SK-N-SH (cell line): ENCODE data around the gene UCKL1. TPM values are rescaled to one million over a fixed set of nuclear protein-coding genes. Genes with fewer than 3 reads are reported as not detected.

ENCODE experiments used
- CTCF ChIA-PET: fragments of 300-600, 350-600 bp; formaldehyde crosslinking; extraction: SDS; loops from one replicate; lab custom pipeline; 2021; lab: Yijun Ruan, JAX
- POLR2A ChIA-PET: fragments of 350-600 bp; sonication (Branson Sonifier 250); formaldehyde crosslinking; extraction: SDS; loops from one replicate; lab custom pipeline; 2020; ENCODE audit warnings: antibody characterized with exemption, inconsistent platforms; lab: Yijun Ruan, JAX
- DNase-seq: peaks from one replicate; pipeline ENCODE4 v3.0.0; 2012
- H2AFZ ChIP-seq: fragments of 200-600 bp; sonication (generic); 2 replicates; pipeline ENCODE4 v1.8.1; 2016; ENCODE audit warnings: antibody characterized with exemption, mild to moderate bottlenecking, low read depth
- H3F3A ChIP-seq: fragments of 200-600 bp; sonication (generic); replicated peaks from 2 replicates; pipeline ENCODE3; 2016; ENCODE audit warnings: antibody characterized with exemption, mild to moderate bottlenecking; ENCODE audit not compliant: insufficient read depth
- H3K27ac ChIP-seq, 2 experiments: fragments of 200-500 bp in 1 of 2; fragments of 200-600 bp in 1 of 2; sonication (Bioruptor generic) in 1 of 2; sonication (generic), shearing (Covaris generic) in 1 of 2; 2 replicates each; pipeline versions ENCODE4 v1.5.1 to v1.6.1; 2014 to 2016; ENCODE audit warnings: low read depth in 2 of 2, inconsistent platforms in 1 of 2, low read length in 1 of 2, mild to moderate bottlenecking in 1 of 2, mixed read lengths in 1 of 2
- H3K27me3 ChIP-seq: fragments of 200-600 bp; sonication (generic), shearing (Covaris generic); 2 replicates; pipeline ENCODE4 v1.6.1; 2016; ENCODE audit warnings: mixed run types; ENCODE audit not compliant: insufficient read depth
- H3K36me3 ChIP-seq, 2 experiments: fragments of 200-500 bp in 1 of 2; fragments of 200-600 bp in 1 of 2; sonication (Bioruptor generic) in 1 of 2; sonication (generic) in 1 of 2; replicated peaks in 1 of 2; 2 replicates each; pipeline versions ENCODE3 to v1.5.1; 2014 to 2016; ENCODE audit warnings: low read length in 1 of 2, mild to moderate bottlenecking in 1 of 2; ENCODE audit not compliant: insufficient read depth in 2 of 2, control insufficient read depth in 1 of 2
- H3K4me1 ChIP-seq, 2 experiments: fragments of 200-500 bp in 1 of 2; fragments of 200-600 bp in 1 of 2; sonication (Bioruptor generic) in 1 of 2; sonication (generic), shearing (Covaris generic) in 1 of 2; 2 replicates each; pipeline versions ENCODE4 v1.5.1 to v1.6.1; 2014 to 2016; ENCODE audit warnings: low read depth in 1 of 2, low read length in 1 of 2, mixed run types in 1 of 2; ENCODE audit not compliant: insufficient read depth in 2 of 2, control insufficient read depth in 1 of 2
- H3K4me2 ChIP-seq: fragments of 200-600 bp; sonication (generic), shearing (Covaris generic); 2 replicates; pipeline ENCODE4 v1.6.1; 2017; ENCODE audit warnings: mixed run types
- H3K4me3 ChIP-seq, 2 experiments: fragments of 200-500 bp in 1 of 2; fragments of 200-600 bp in 1 of 2; sonication (Bioruptor generic) in 1 of 2; sonication (generic), shearing (Covaris generic) in 1 of 2; 2 replicates each; pipeline versions ENCODE4 v1.5.1 to v1.8.1; 2014 to 2016; ENCODE audit warnings: low read depth in 2 of 2, inconsistent platforms in 1 of 2, low read length in 1 of 2, mild to moderate bottlenecking in 1 of 2, mixed read lengths in 1 of 2, moderate library complexity in 1 of 2
- H3K79me2 ChIP-seq: fragments of 200-600 bp; sonication (generic); 2 replicates; pipeline ENCODE4 v1.8.1; 2017; ENCODE audit warnings: mild to moderate bottlenecking; ENCODE audit not compliant: insufficient read depth
- H3K9ac ChIP-seq: fragments of 200-600 bp; sonication (generic); 2 replicates; pipeline ENCODE4 v1.6.1; 2017; ENCODE audit warnings: mixed run types
- H3K9me2 ChIP-seq: fragments of 200-600 bp; sonication (generic); 2 replicates; pipeline ENCODE4 v1.6.1; 2017; ENCODE audit warnings: mixed run types
- H3K9me3 ChIP-seq: fragments of 200-600 bp; sonication (generic); 2 replicates; pipeline ENCODE4 v1.6.1; 2017; ENCODE audit warnings: mixed run types, mild to moderate bottlenecking, moderate library complexity
- H4K20me1 ChIP-seq: fragments of 200-600 bp; sonication (generic); 2 replicates; pipeline ENCODE4 v1.6.1; 2017; ENCODE audit warnings: mild to moderate bottlenecking, mixed run types; ENCODE audit not compliant: insufficient read depth
- CHD2 ChIP-seq: fragments of 150-350 bp; IDR thresholded peaks from 2 replicates; pipeline ENCODE4 v1.6.1; 2018; ENCODE audit warnings: low read length; ENCODE audit not compliant: partially characterized antibody
- EZH2phosphoT487 ChIP-seq: fragments of 200-600 bp; sonication (generic); IDR thresholded peaks from 2 replicates; pipeline ENCODE4 v1.6.1; 2017; ENCODE audit warnings: low read depth, mixed run types, mild to moderate bottlenecking, antibody characterized with exemption, moderate library complexity, borderline replicate concordance
- FOXJ3 ChIP-seq: sonication (generic); formaldehyde crosslinking; IDR thresholded peaks from 2 replicates; pipeline ENCODE4 v1.5.1; 2020; ENCODE audit warnings: mild to moderate bottlenecking, missing genetic modification reagents
- GABPA ChIP-seq: IDR thresholded peaks from 2 replicates; pipeline ENCODE4 v1.4.0; 2012; ENCODE audit warnings: low read depth, mild to moderate bottlenecking
- MXI1 ChIP-seq: IDR thresholded peaks from 2 replicates; pipeline ENCODE4 v1.6.1; 2012; ENCODE audit warnings: mild to moderate bottlenecking, low read depth, low read length, improper control_type of control experiment
- NFIC ChIP-seq: IDR thresholded peaks from 2 replicates; pipeline ENCODE4 v1.4.0; 2012; ENCODE audit warnings: borderline replicate concordance
- NRF1 ChIP-seq: IDR thresholded peaks from 2 replicates; pipeline ENCODE4 v1.6.1; 2012; ENCODE audit warnings: low read depth, mild to moderate bottlenecking, low read length
- RFX5 ChIP-seq: IDR thresholded peaks from 2 replicates; pipeline ENCODE4 v1.6.1; 2012; ENCODE audit warnings: mild to moderate bottlenecking, improper control_type of control experiment, low read length
- YY1 ChIP-seq: IDR thresholded peaks from 2 replicates; pipeline ENCODE4 v1.4.0; 2012; ENCODE audit warnings: low read depth, mild to moderate bottlenecking
- WGBS: methylation state at CpG from one replicate; pipeline ENCODE4 v1.1.6; 2017; ENCODE audit warnings: low lambda C conversion rate; 5-methylcytosine and 5-hydroxymethylcytosine counted together
- polyA plus RNA-seq, 3 experiments: library from polyadenylated mRNA; depleted of rRNA; stranded (reverse); fragments of >200 nt; gene quantifications; 2 replicates each; pipeline ENCODE4 v1.2.3, GENCODE V29; 2012
- TF ChIP-seq, protein P1 (sequence below): fragments of 200-600 bp; sonication (generic); IDR thresholded peaks from 2 replicates; pipeline ENCODE4 v1.6.1; 2017; ENCODE audit warnings: antibody characterized with exemption, mild to moderate bottlenecking, moderate library complexity
- TF ChIP-seq, protein P2 (sequence below): fragments of 150-350 bp; IDR thresholded peaks from 2 replicates; pipeline ENCODE4 v1.6.1; 2016; ENCODE audit warnings: mild to moderate bottlenecking, low read depth, low read length

Gene UCKL1
- polyA plus RNA-seq, 1 of the 3 experiments (the other 2 are of a cell fraction), result 71.6 TPM

DNA sequence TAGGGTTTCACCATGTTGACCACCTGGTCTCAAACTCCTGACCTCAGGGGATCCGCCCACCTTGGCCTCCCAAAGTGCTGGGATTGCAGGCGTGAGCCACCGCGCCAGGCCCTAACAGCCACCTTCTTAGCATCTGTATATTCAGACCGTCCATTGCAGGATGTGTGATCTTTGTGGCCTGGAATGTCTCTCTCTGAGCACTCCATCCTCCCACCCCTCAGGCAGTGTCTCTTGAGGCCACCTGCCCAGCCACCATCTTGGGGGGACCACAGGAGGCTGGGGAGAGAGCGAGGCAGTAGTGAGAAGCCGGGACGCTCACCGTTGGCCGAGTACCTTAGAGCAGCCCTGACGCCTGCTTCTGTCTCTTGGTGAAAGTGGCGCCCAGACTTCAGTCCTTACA, 42.4 kb downstream of the UCKL1 start (continued):
- TF ChIP-seq, protein P1, sequence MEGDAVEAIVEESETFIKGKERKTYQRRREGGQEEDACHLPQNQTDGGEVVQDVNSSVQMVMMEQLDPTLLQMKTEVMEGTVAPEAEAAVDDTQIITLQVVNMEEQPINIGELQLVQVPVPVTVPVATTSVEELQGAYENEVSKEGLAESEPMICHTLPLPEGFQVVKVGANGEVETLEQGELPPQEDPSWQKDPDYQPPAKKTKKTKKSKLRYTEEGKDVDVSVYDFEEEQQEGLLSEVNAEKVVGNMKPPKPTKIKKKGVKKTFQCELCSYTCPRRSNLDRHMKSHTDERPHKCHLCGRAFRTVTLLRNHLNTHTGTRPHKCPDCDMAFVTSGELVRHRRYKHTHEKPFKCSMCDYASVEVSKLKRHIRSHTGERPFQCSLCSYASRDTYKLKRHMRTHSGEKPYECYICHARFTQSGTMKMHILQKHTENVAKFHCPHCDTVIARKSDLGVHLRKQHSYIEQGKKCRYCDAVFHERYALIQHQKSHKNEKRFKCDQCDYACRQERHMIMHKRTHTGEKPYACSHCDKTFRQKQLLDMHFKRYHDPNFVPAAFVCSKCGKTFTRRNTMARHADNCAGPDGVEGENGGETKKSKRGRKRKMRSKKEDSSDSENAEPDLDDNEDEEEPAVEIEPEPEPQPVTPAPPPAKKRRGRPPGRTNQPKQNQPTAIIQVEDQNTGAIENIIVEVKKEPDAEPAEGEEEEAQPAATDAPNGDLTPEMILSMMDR, result no peak
- TF ChIP-seq, all 33 proteins: peak for 0

DNA sequence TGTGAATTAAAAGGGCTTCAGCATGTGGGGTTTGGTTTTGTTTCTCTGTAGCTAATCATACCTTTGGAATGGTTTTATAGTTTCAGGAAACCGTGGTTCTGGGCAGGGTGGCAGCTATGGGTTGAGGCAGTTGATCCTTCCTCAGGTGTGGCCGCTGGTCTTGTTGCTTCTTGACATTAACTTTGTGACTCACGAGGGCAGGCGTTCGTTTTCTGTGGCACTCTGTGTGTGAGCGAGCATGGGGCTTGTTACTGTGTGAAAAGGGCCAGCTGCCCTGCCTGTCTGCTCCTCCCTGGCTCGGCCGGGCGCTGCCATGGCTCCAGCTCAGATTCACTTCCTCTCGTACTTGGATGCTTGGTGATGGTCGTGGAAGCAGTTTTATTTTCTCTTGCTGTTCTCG, 45.0 kb downstream of the UCKL1 start:
- Histone ChIP-seq H3K4me2 (no peak overlapping the region), H3K9me3 (no peaks in the 10 kb centered on the region), H3K79me2 (peaks cover 100% of the 10 kb centered on the region), H3K27ac (no peak overlapping the region), H3K4me3 (no peak overlapping the region), H2AFZ (no peak overlapping the region), H3K4me1 (peaks cover 0 to 6% of the 10 kb centered on the region in 2 experiments; a peak in 1 of 4 replicates), H3K36me3 (peaks cover 0 to 7% of the 10 kb centered on the region in 2 experiments), H3K9me2 (no peaks in the 10 kb centered on the region), H3K9ac (no peak overlapping the region), H4K20me1 (peaks cover 85% of the 10 kb centered on the region), H3K27me3 (no peaks in the 10 kb centered on the region), H3F3A (peaks cover 3% of the 10 kb centered on the region)
- ChIA-PET CTCF (interaction anchor here (0.7 to 2.1 kb wide), 3 partner anchors 10 to 292 kb away, joined by 3 to 6 read pairs (median 3); no protein-coding TSS in a partner anchor), POLR2A (interaction anchor here (0.7 kb wide), 1 partner anchor 20 kb away, joined by 8 read pairs; no protein-coding TSS in a partner anchor)
- TF ChIP-seq NRF1 (no peak), GABPA (no peak), RFX5 (no peak), YY1 (no peak)
- TF ChIP-seq, protein P2, sequence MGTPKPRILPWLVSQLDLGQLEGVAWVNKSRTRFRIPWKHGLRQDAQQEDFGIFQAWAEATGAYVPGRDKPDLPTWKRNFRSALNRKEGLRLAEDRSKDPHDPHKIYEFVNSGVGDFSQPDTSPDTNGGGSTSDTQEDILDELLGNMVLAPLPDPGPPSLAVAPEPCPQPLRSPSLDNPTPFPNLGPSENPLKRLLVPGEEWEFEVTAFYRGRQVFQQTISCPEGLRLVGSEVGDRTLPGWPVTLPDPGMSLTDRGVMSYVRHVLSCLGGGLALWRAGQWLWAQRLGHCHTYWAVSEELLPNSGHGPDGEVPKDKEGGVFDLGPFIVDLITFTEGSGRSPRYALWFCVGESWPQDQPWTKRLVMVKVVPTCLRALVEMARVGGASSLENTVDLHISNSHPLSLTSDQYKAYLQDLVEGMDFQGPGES, result no peak
- no peak for DNase-seq
- WGBS, result 93% methylated on average over 7 of the region's 12 CpGs

DNA sequence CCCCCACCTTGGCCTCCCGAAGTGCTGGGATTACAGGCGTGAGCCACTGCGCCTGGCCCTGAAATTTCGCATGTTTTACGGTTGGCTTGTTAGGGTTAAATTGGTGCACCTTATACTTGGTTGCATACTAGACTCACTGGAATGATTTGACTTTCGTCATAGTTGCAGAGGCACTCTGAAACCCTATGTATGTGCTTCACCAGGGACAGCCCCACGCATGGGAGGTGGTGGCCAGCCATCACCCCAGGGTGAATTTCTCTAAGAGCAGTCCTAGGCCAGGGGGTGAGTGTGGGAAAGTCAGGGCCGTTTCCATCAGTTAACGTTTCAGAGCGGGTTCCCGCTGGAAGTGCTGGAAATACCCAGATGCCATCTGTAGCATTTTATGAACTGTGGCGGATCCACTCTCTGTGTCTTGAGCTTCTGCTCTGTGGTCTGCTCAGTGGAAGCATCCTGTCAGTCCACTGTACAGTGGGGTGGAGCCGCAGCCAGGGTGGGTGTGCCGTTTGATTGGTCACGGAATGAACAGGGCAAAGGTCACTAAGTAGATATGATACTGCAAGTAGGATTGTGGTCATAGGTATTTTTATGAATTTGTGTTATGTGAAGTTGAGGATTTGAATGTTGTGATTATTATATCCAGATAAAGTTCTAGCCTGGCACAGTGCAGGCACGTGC, 48.1 kb downstream of the UCKL1 start:
- Histone ChIP-seq H3K4me3 (no peak overlapping the region), H3K4me2 (no peak overlapping the region), H4K20me1 (peaks cover 98% of the 10 kb centered on the region), H3K9me3 (no peaks in the 10 kb centered on the region), H3K27me3 (no peaks in the 10 kb centered on the region), H3K9me2 (no peaks in the 10 kb centered on the region), H3K79me2 (peaks cover 100% of the 10 kb centered on the region), H3K9ac (no peak overlapping the region), H2AFZ (no peak overlapping the region), H3F3A (peaks cover 3% of the 10 kb centered on the region), H3K36me3 (no peaks in the 10 kb centered on the region), H3K4me1 (peaks cover 0 to 6% of the 10 kb centered on the region in 2 experiments; a peak in 1 of 4 replicates), H3K27ac (no peak overlapping the region)
- CTCF ChIA-PET, result interaction anchor here (1.3 to 2.5 kb wide), 3 partner anchors 13 to 149 kb away, joined by 4 to 6 read pairs (median 4); partner anchors contain the start of genes DNAJC5 and PRPF6
- POLR2A ChIA-PET, result no interaction called here
- WGBS, result 96% methylated on average over 16 of the region's 16 CpGs
- DNase-seq, result no peak
- TF ChIP-seq FOXJ3 (no peak), EZH2phosphoT487 (no peak), CHD2 (no peak), MXI1 (no peak), RFX5 (no peak), NFIC (no peak)
